Hindlimb muscle (tissue), 1 donor: ENCODE measurements around the gene FAM98B. TPM values are rescaled to one million over a fixed set of nuclear protein-coding genes. Genes with fewer than 3 reads are reported as not detected.

ENCODE experiments used
- DNase-seq: peaks from one replicate; pipeline ENCODE4 v3.0.0-alpha.2; 2013
- polyA plus RNA-seq: library from polyadenylated mRNA; unstranded; fragments of 120-200 nt; gene quantifications from one replicate; pipeline ENCODE4 v1.2.1, GENCODE V29; 2013; ENCODE audit not compliant: insufficient read length

The FAM98B gene
- polyA plus RNA-seq, 1 donor, result 27.9 TPM

GRCh38 chr15:38461066-38461833 is 7.3 kb downstream of the FAM98B start:
- DNase-seq, result no peak

GRCh38 chr15:38463893-38464292 is 10.0 kb downstream of the FAM98B start:
- no peak for DNase-seq

GRCh38 chr15:38464675-38465074 is 10.7 kb downstream of the FAM98B start:
- no peak for DNase-seq

- DNase-seq, result peak; percentile 34
Observed at GRCh38 chr15:38470816-38471215, 16.9 kb downstream of the FAM98B start.

GRCh38 chr15:38471974-38472373 is 18.0 kb downstream of the FAM98B start:
- no peak for DNase-seq

GRCh38 chr15:38474155-38474757 is 20.3 kb downstream of the FAM98B start:
- DNase-seq, result peak; percentile 20

GRCh38 chr15:38475361-38475760 is 21.4 kb downstream of the FAM98B start:
- no peak for DNase-seq

- no peak for DNase-seq
Observed at GRCh38 chr15:38476120-38476519, 22.2 kb downstream of the FAM98B start.

GRCh38 chr15:38477637-38478036 is 23.7 kb downstream of the FAM98B start:
- DNase-seq, result no peak

GRCh38 chr15:38479266-38479665 is 25.3 kb downstream of the FAM98B start:
- DNase-seq, result no peak

- DNase-seq, result no peak
Observed at GRCh38 chr15:38479756-38480155, 25.8 kb downstream of the FAM98B start.

- DNase-seq, result no peak
Observed at GRCh38 chr15:38481113-38481512, 27.2 kb downstream of the FAM98B start.

GRCh38 chr15:38481761-38482160 is 27.8 kb downstream of the FAM98B start:
- no peak for DNase-seq

GRCh38 chr15:38482572-38482971 is 28.6 kb downstream of the FAM98B start:
- DNase-seq, result no peak

- DNase-seq, result no peak
Observed at GRCh38 chr15:38486936-38487335, 33.0 kb downstream of the FAM98B start.

GRCh38 chr15:38487378-38487777 is 33.5 kb downstream of the FAM98B start:
- no peak for DNase-seq

- DNase-seq, result no peak
Observed at GRCh38 chr15:38490242-38490922, 36.5 kb downstream of the FAM98B start.

GRCh38 chr15:38496151-38496550 is 42.2 kb downstream of the FAM98B start:
- DNase-seq, result no peak

- no peak for DNase-seq
Observed at GRCh38 chr15:38499651-38500050, 45.7 kb downstream of the FAM98B start.

GRCh38 chr15:38503496-38503895 is 49.6 kb downstream of the FAM98B start:
- no peak for DNase-seq

- DNase-seq, result no peak
Observed at GRCh38 chr15:38504680-38505467, 50.9 kb downstream of the FAM98B start.

- no peak for DNase-seq
Observed at GRCh38 chr15:38506997-38507396, 53.1 kb downstream of the FAM98B start.

GRCh38 chr15:38507570-38507969 is 53.6 kb downstream of the FAM98B start:
- DNase-seq, result no peak
